Suprapubic skin (tissue), 3 donors: Measurements from ENCODE around the gene INPP4B.

ENCODE experiments used
- CTCF ChIP-seq, 2 donors: fragments of 200-600 bp in 1 of 2; fragments of 450-650 bp in 1 of 2; sonication (generic) in 1 of 2; IDR thresholded peaks; one replicate each; pipeline ENCODE4 v1.5.1; 2016 to 2019; ENCODE audit warnings: antibody characterized with exemption in 2 of 2, mild to moderate bottlenecking in 1 of 2, moderate library complexity in 1 of 2
- POLR2AphosphoS5 ChIP-seq, 3 donors: sonication (generic); formaldehyde crosslinking; IDR thresholded peaks; one replicate each; pipeline ENCODE4 v1.6.1; 2017; ENCODE audit warnings: antibody characterized with exemption in 3 of 3

GRCh38 chr4:142809559-142809958, 36.5 kb downstream of the INPP4B start:
- TF ChIP-seq CTCF (IDR thresholded peaks at IDR 0.05) (no peak), POLR2AphosphoS5 (IDR thresholded peaks at IDR 0.05) (no peak)
